Colonic mucosa (tissue), 4 donors: ENCODE data around the gene MTCL1. TPM values are rescaled to one million over a fixed set of nuclear protein-coding genes. Genes with fewer than 3 reads are reported as not detected.

Experiments
- DNase-seq: peaks from one replicate; pipeline ENCODE4 v3.0.0-alpha.2; 2020
- H3K27ac ChIP-seq: fragments of 200-600 bp; one replicate; pipeline ENCODE4 v1.8.0; 2021
- H3K27me3 ChIP-seq: fragments of 200-600 bp; one replicate; pipeline ENCODE4 v1.8.0; 2021
- H3K36me3 ChIP-seq: fragments of 200-600 bp; one replicate; pipeline ENCODE4 v1.8.0; 2021
- H3K4me1 ChIP-seq: fragments of 200-600 bp; one replicate; pipeline ENCODE4 v1.8.0; 2021; ENCODE audit warnings: mild to moderate bottlenecking
- H3K4me3 ChIP-seq: fragments of 200-600 bp; one replicate; pipeline ENCODE4 v1.8.0; 2021
- H3K9ac ChIP-seq, 2 donors: one replicate each; pipeline ENCODE4 v1.7.0; 2013; ENCODE audit warnings: control low read depth in 2 of 2, low read depth in 2 of 2, low read length in 2 of 2
- H3K9me3 ChIP-seq: fragments of 200-600 bp; one replicate; pipeline ENCODE4 v1.8.0; 2021
- intact Hi-C: fragments of 100-400 bp; cut with DNase I; formaldehyde crosslinking; loops from one replicate; pipeline ENCODE4 v1.14.1; 2022
- total RNA-seq, 2 donors: library from RNA; stranded (reverse); fragmentation: NEBNext Ultra II Directional in 1 of 2; extraction: Animal tissue kit (Norgen Biotek cat#: 25700) in 1 of 2; gene quantifications; one replicate each; pipeline ENCODE4 v1.2.1, GENCODE V29; 2021
- TF ChIP-seq, protein P1 (sequence below): fragments of 200-600 bp; IDR thresholded peaks from one replicate; pipeline ENCODE4 v1.8.0; 2022; ENCODE audit warnings: antibody characterized with exemption, mild to moderate bottlenecking
- donor health status: healthy.
- donor health status: DM: no; HTN: no; CAD: no.
- donor health status: DM: no; HTN: no; CAD: no.

The MTCL1 gene
- total RNA-seq, 2 donors from 2014 or later = 2.3 to 20.8 TPM

- intact Hi-C loops = no loop called here
- Histone ChIP-seq H3K4me3 (no peak overlapping the region), H3K36me3 (no peaks in the 10 kb centered on the region), H3K27ac (no peak overlapping the region), H3K9ac (no peak overlapping the region), H3K9me3 (no peaks in the 10 kb centered on the region), H3K4me1 (no peaks in the 10 kb centered on the region), H3K27me3 (no peaks in the 10 kb centered on the region)
- TF ChIP-seq, protein P1, sequence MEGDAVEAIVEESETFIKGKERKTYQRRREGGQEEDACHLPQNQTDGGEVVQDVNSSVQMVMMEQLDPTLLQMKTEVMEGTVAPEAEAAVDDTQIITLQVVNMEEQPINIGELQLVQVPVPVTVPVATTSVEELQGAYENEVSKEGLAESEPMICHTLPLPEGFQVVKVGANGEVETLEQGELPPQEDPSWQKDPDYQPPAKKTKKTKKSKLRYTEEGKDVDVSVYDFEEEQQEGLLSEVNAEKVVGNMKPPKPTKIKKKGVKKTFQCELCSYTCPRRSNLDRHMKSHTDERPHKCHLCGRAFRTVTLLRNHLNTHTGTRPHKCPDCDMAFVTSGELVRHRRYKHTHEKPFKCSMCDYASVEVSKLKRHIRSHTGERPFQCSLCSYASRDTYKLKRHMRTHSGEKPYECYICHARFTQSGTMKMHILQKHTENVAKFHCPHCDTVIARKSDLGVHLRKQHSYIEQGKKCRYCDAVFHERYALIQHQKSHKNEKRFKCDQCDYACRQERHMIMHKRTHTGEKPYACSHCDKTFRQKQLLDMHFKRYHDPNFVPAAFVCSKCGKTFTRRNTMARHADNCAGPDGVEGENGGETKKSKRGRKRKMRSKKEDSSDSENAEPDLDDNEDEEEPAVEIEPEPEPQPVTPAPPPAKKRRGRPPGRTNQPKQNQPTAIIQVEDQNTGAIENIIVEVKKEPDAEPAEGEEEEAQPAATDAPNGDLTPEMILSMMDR = no peak
- no peak for DNase-seq
Measured at GRCh38 chr18:8788503-8789429, 83.4 kb downstream of the MTCL1 start.

DNA sequence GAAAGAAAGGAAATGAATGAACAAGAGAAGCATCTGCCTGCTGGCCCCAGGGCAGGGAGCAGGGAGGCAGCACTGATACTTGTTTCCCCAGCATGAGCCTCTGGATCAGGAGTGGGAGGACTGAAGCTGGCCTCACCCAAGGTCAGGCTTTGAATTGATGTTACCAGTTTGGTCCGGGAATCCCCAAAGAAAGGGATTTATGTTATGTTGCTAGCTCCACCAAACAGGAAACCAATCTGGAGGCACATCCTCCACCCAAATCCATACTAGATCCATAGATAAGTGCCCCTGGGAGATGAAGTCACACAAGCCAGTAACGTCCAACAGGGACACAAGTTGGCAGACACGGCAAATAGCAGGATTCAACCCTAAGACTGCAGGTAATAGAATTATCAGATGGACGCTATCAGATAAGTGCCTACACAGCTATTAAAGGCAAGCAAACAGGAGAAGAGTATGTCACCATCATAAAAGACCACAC lies 85.9 kb downstream of the MTCL1 start:
- Histone ChIP-seq H3K4me3 (no peak overlapping the region), H3K4me1 (peaks cover 4% of the 10 kb centered on the region), H3K9ac (no peak overlapping the region), H3K9me3 (no peaks in the 10 kb centered on the region), H3K27me3 (no peaks in the 10 kb centered on the region), H3K27ac (no peak overlapping the region), H3K36me3 (no peaks in the 10 kb centered on the region)
- TF ChIP-seq, protein P1 = no peak
- no peak for DNase-seq
- intact Hi-C loops = no loop called here

DNA sequence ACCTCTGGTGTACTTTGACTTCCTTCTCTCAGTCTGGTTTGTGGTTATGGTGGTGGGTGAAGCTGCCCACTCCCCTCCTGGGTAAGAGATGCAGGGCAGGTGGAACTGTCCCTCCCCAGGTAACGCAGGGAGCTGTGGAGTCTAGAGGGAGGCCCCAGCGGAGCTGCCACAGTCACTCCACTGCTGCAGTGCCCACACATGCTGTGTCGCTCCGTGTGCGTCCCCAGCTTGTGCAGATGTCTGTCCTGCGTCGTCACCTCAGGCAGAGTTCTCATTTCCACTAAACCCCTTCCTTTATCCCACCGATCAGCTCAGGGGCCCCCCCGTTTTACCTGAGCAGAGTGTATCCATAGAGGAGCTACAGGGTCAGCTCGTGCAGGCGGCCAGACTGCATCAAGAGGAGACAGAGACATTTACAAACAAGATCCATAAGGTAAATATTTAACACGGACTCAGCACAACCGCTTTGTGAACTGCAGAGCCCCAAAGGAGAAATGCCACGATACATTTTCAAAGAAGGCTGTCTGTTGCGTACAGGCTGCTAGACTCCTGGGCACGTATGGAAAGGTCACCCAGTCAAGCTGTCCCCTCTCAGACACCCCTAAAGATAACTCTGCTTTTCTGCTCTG lies 87.4 kb downstream of the MTCL1 start:
- TF ChIP-seq, protein P1 = no peak
- no peak overlapping the region for H3K9ac ChIP-seq
- no peak overlapping the region for H3K4me3 ChIP-seq
- no peaks in the 10 kb centered on the region for H3K9me3 ChIP-seq
- H3K4me1 ChIP-seq = peaks cover 10% of the 10 kb centered on the region
- no peak overlapping the region for H3K27ac ChIP-seq
- H3K36me3 ChIP-seq = no peaks in the 10 kb centered on the region
- intact Hi-C loops = no loop called here
- no peak for DNase-seq
- no peaks in the 10 kb centered on the region for H3K27me3 ChIP-seq

DNA sequence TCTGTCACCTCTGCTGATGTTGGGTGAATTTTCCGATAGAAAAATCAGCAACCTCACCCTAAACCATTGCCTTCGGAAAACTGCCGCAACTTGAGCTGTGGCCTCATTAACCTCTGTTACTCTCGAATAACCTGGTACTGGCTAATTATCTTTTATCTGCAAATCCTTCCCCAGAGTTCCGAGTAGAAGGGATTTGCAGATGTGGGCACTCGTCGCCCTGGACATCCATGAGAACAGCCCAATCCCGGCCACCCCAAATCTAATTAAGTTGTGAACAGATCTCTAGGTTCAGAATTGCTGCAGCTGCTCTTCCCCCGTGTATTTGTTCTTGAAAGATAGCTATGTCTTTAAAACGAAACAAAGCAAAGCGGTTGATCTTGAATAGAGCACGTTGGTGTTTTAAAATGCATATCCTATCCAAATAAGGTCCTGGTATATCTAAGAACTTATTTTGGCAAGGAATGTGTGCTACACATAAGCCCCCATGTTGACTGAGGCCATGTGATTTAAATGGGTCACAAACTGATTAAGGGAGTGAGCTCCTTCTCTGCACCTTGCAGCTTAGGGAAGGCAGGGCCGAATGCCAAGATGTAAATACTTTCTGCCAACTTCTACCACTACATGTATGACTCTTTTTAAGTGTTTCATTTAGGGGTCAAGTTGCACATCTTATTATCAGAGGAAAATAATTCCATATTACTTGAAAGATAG lies 88.2 kb downstream of the MTCL1 start:
- no peaks in the 10 kb centered on the region for H3K27me3 ChIP-seq
- no peaks in the 10 kb centered on the region for H3K36me3 ChIP-seq
- H3K4me1 ChIP-seq = peaks cover 11% of the 10 kb centered on the region
- DNase-seq = no peak
- intact Hi-C loops = no loop called here
- no peak overlapping the region for H3K9ac ChIP-seq
- H3K27ac ChIP-seq = peak overlapping the region; percentile 78
- no peak overlapping the region for H3K4me3 ChIP-seq
- TF ChIP-seq, protein P1 = no peak
- H3K9me3 ChIP-seq = no peaks in the 10 kb centered on the region

DNA sequence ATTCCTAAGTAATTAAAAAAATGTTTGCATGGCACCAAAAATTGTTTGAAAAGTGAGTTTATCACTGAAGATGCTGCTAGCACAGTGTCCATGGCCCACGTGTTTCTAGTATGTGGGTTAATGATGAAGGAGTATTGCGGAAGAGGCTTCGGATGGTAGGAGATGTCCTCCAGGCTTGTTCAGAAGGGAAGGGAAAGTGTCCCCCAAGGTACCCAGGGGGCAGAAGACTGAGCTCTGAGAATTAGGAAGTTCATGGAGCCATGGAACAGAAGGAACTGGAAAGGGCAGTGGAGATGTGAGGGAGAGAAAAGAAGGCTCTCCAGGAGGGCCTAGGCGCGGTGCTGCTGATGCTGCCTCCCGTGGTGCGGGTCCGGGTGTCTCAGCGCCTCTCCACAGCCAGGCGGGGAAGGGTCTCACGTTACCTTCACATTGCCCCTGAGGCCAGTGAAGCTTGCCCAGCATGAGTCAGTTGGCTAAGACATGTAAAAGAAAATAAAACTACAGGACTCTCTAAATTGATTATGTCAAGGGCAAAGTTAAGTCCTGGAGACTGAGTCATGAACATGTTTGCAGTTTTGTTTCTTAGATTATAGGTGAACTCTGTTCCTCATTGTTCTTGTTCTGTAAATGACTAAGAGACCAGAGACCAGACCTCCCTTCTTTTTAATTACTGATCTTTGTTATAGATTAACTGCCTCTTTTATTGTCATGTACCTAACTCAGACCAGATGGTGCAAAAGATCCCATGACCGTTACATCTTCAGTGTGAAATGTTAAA lies 89.0 kb downstream of the MTCL1 start:
- intact Hi-C loops = no loop called here
- Histone ChIP-seq H3K9me3 (no peaks in the 10 kb centered on the region), H3K36me3 (no peaks in the 10 kb centered on the region), H3K4me1 (peaks cover 18% of the 10 kb centered on the region), H3K4me3 (no peak overlapping the region), H3K27me3 (no peaks in the 10 kb centered on the region), H3K27ac (peak overlapping the region; percentile 78), H3K9ac (no peak overlapping the region)
- DNase-seq = peak; percentile 48
- TF ChIP-seq, protein P1 = no peak
